ENCODE measurements around the gene MIA3. TPM values are rescaled to one million over a fixed set of nuclear protein-coding genes. Genes with fewer than 3 reads are reported as not detected.

MIA3 gene
- total RNA-seq, 1 donor from 2014 or later = 11.8 TPM

- no peak for TF ChIP-seq CTCF (conservative IDR thresholded peaks at IDR 0.05; ENCODE audit: low read depth, low read length)
- no peak overlapping the region for H3K4me3 ChIP-seq (ENCODE audit: low read depth, low read length)
- no peak for DNase-seq (ENCODE audit: low read depth)
These were observed 2.7 kb downstream of the MIA3 start for GRCh38 chr1:222620566-222620965.

GRCh38 chr1:222622765-222623164 is 4.9 kb downstream of the MIA3 start:
- H3K4me3 ChIP-seq (ENCODE audit: low read depth, low read length) = no peak overlapping the region
- TF ChIP-seq CTCF (conservative IDR thresholded peaks at IDR 0.05; ENCODE audit: low read depth, low read length) = no peak
- DNase-seq (ENCODE audit: low read depth) = no peak

GRCh38 chr1:222623458-222623857 is 5.6 kb downstream of the MIA3 start:
- no peak overlapping the region for H3K4me3 ChIP-seq (ENCODE audit: low read depth, low read length)
- TF ChIP-seq CTCF (conservative IDR thresholded peaks at IDR 0.05; ENCODE audit: low read depth, low read length) = no peak
- no peak for DNase-seq (ENCODE audit: low read depth)

GRCh38 chr1:222624214-222624613 is 6.3 kb downstream of the MIA3 start:
- no peak overlapping the region for H3K4me3 ChIP-seq (ENCODE audit: low read depth, low read length)
- TF ChIP-seq CTCF (conservative IDR thresholded peaks at IDR 0.05; ENCODE audit: low read depth, low read length) = no peak
- DNase-seq (ENCODE audit: low read depth) = no peak

GRCh38 chr1:222627232-222627631 is 9.3 kb downstream of the MIA3 start:
- no peak overlapping the region for H3K4me3 ChIP-seq (ENCODE audit: low read depth, low read length)
- no peak for TF ChIP-seq CTCF (conservative IDR thresholded peaks at IDR 0.05; ENCODE audit: low read depth, low read length)
- DNase-seq (ENCODE audit: low read depth) = peak; percentile 22

- no peak overlapping the region for H3K4me3 ChIP-seq (ENCODE audit: low read depth, low read length)
- DNase-seq (ENCODE audit: low read depth) = no peak
- TF ChIP-seq CTCF (conservative IDR thresholded peaks at IDR 0.05; ENCODE audit: low read depth, low read length) = no peak
These were observed 12.1 kb downstream of the MIA3 start for GRCh38 chr1:222629921-222630535.

GRCh38 chr1:222631611-222632208 is 13.8 kb downstream of the MIA3 start:
- no peak for DNase-seq (ENCODE audit: low read depth)
- no peak overlapping the region for H3K4me3 ChIP-seq (ENCODE audit: low read depth, low read length)
- no peak for TF ChIP-seq CTCF (conservative IDR thresholded peaks at IDR 0.05; ENCODE audit: low read depth, low read length)

Measured in epithelial cell of proximal tubule (primary cell).